ENCODE measurements around the gene ITPR1.

GRCh38 chr3:4757575-4758248 is 264.6 kb downstream of the ITPR1 start:
- no peak for TF ChIP-seq CTCF (IDR thresholded peaks at IDR 0.05; ENCODE audit: low read depth, low read length, missing input control)
- TF ChIP-seq FOXA1 (IDR thresholded peaks at IDR 0.05): no peak
